GM18858 (cell line): ENCODE results near the gene LRRC1.
A peak's percentile ranks its signal among the peaks of the same experiment; 100 is the strongest.
"Not testable (repeated sequence)": the region's sequence is repeated elsewhere in the genome, so short reads cannot be mapped to it uniquely, and the experiment has no call there.

Experiments used
- ATAC-seq: cut with Tn5 transposase; IDR thresholded peaks from one replicate; pipeline ENCODE4 v1.9.1; 2021; ENCODE audit not compliant: unreplicated experiment

The LRRC1 gene

GRCh38 chr6:53794720-53795339 lies at the start of gene LRRC1:
LRRC1 (plus strand) TSS chr6:53795005; CDS start chr6:53795257, 252 bp downstream.
- ATAC-seq, result peak; percentile 52

DNA sequence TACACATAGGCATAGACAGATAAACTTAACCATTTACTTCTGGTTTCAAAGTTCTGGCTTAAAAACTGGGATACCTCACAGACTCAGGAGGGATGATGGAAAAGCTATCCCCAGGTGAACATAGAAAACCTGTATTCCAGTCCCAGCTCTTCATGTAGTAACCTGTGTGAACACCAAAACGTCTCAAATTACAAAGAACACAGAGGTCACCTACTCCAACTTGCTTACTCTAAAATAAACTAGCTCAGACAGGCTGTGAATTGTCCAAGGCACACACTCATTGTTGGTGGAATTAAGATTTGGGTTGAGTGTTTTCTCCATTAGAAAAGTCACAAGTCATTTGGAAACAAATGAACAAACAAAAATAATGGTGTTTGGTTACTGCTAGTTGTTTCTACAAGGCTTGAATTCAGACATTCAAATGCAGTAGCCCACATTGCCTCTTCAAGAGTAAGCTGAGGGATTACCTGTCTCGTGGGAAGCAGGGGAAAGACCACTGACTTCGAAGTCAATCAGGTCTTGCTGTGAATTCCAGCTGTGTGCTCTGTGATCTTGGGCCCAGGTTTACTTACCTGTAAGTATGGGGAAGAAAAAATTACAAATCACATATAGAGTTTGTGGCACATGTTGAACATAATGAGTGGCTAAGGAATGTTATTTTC lies 48.2 kb upstream of the LRRC1 start:
- ATAC-seq, result no peak

DNA sequence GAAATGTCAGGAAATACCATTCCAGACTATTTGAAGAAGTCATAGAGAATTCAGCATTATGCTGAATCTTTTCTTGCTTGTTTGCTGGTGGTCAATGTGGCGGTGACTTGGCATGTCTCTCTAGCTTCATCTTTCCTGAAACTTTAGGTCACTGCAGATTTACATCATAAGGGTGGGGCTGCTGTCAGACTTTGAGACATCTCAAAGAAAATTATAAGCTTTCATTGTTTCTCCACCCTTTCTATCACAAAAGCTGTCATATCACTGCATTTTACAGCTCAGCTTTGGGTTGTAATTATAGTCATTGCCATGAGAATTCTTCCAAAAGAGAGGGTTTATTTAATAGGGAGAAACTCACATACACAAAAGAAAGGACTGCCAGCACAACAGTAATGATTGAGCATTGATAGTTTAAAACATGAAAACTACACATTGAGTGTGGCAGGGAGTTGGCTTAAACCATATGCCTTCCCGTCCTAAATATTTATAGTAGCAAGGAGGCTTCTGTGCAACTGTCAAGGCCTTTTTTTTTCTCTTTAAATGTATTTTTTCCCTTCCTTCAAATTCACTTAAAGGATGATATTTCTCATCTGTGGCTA lies 44.7 kb upstream of the LRRC1 start:
- ATAC-seq, result no peak

DNA sequence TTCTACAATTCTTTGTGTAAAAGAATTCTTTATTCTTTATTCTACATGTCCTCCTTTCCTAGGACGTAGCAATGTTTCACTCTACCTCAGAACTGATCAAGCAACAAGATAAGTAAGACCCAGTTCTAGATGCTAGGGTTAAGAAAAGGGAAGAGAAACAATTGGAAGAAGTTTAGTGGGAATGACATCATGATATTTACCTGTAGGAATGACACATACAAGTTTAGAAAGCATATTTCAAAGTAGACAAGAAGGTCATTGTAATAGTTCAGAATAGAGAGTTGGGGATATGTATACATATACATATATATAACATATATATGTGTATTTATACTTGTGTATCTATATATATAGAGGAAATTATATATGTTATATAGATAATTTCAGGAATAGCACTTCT lies 43.4 kb upstream of the LRRC1 start:
- no peak for ATAC-seq

DNA sequence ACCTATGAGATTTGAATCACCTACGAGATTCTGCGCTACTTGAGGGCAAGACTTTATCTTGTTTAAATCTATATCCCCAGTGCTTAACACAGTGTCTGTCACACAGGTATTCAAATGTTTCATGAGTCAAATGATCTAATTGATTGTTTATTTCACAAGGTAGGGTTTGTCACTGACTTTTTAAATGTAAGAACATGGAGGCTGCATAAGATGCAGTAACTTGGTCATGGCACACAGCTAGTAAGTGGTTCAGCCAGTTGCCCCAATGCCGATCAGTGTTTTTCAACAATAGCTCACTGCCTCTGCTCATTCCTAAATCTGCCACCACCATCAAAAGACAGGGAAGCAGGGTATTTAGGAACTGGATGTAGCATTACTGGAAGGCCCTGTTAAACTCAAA lies 42.4 kb upstream of the LRRC1 start:
- no peak for ATAC-seq

GRCh38 chr6:53752856-53753255 lies 41.9 kb upstream of the LRRC1 start:
- ATAC-seq, result no peak

- ATAC-seq, result no peak
Observed at GRCh38 chr6:53754330-53754729, 40.5 kb upstream of the LRRC1 start.

DNA sequence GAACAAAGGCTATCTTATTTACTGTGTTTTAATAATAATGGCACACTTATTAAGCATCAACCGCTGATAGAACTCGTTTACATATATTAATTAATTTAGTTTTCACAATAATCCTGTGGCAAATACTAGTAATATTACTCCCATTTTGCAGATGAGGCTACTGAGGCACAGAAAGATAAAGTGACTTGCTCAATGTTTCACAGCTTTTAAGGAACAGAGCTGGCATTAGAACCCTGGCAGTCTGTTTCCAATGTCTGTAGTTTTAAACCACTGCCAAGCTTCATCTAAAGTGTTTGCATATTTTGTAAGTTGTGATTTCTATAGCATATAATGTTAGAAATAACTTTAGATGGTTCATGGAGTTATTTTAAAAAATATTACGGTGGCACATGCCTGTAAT lies 38.4 kb upstream of the LRRC1 start:
- no peak for ATAC-seq

DNA sequence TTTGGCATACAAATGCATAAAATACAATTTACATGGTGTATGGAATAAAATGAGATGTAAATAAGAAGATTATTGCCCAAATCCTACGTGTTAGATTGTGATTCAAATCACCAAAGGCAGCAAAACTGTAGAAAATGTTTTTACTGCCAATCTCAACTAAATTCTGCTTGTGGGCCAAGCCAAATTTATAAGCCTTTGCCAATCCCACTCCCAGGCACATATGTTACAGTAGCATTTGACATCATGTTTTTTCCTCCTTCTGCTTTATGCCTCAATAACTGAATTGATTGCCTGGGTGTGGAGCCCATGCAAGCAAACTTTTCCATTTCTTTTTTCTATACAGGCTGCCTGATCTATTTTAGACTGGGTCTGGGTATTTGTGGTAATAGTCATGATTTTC lies 36.3 kb upstream of the LRRC1 start:
- ATAC-seq, result no peak

- ATAC-seq, result no peak
Observed at GRCh38 chr6:53761036-53761435, 33.8 kb upstream of the LRRC1 start.

- ATAC-seq, result no peak
Observed at GRCh38 chr6:53765270-53765669, 29.5 kb upstream of the LRRC1 start.

DNA sequence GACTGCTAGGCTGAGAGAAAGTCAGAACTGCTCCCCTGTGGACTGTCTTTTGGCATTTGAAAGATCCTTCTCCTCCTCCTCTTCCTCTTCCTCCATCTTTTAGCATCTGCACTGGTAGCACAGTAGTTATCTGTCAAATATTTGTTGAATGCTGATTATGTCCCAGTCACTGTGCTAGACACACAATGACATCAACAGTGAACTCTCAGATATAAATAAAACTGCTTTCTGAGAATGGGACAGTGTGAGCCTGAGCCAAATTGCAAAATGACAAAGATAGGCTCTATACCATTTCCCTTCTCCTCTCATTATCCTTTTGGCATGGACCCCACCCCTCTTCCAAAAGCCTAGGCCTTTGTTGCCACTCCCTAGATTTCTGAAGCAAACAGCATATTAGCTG lies 27.9 kb upstream of the LRRC1 start:
- no peak for ATAC-seq

GRCh38 chr6:53767941-53768340 lies 26.9 kb upstream of the LRRC1 start:
- no peak for ATAC-seq

DNA sequence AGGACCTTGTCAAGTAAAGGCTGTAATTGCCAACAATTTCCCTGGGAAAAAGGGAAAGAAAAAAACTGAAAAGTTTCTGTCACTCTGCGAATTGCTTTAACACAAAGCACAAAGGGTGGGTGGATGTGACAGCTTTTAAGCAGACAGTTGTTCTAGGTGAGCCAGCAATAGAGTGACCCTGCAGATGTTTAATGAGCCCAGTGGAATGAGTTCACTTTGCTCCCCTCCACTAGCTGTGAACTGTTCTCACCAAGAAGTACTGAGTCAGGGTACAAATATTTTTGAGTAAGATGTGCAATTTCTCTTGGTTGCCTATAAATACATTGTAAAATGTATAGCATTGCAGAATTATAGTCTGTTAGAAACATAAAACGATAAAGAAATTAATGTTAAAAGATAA lies 26.2 kb upstream of the LRRC1 start:
- no peak for ATAC-seq

DNA sequence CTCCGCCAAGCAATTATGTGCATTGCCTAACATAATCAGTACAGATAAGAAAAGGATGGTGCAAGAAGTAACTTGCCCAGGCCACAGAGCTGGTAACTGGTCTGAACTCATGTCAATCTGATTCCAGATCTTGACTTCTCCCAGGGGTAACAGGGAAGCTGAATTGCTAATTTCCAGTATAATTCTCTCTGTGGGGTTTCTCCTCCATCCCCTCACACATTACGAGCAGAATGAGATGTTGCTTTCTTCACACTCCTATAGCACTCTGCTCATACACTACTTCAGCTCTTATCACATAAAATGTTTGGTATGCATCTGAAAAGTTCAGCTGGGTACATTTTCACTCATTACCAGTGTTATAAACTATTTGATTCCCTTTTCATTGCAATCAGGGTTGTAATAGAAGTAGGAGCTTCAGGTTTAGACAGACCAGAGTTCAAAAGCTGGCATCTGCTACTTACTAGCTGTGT lies 24.0 kb upstream of the LRRC1 start:
- no peak for ATAC-seq

- no peak for ATAC-seq
Observed at GRCh38 chr6:53771785-53772624, 22.8 kb upstream of the LRRC1 start.

- no peak for ATAC-seq
Observed at GRCh38 chr6:53773044-53773696, 21.6 kb upstream of the LRRC1 start.

GRCh38 chr6:53776152-53776551 lies 18.7 kb upstream of the LRRC1 start:
- ATAC-seq, result not testable (repeated sequence)

DNA sequence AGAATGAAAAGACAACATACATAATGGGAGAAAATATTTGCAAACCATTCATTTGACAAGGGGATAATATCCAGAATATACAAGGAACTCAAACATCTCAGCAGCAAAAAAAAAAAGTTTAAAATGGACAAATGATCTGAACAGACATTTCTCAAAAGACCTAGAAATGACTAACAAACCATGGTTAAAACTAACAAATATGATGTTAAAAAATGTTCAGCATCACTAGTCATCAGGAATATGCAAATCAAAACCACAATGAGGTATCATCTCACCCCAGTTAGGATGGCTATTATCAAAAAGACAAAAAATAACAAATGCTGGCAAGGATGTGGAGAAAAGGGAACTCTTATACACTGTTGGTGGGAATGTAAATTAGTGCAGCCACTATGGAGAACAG lies 9.8 kb upstream of the LRRC1 start:
- not testable (repeated sequence) for ATAC-seq

- no peak for ATAC-seq
Observed at GRCh38 chr6:53786832-53787231, 8.0 kb upstream of the LRRC1 start.

DNA sequence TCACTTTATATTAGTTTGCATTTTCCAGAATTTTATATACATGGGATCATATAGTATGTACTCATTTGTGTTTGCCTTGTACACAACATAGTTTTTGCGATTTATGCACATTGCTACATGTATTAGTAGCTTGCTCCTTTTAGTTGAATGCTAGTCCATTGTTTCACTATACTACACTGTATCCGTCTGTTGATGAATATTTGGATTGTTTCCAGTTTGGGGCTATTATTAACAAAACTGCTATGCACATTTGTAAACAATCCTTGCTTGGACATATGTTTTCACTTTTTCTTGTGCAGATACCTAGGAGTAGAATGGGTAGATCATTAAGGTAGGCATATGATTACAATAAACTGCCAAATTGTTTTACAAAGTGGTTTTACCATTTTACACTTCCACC lies 3.9 kb upstream of the LRRC1 start:
- ATAC-seq, result no peak
